SJSA1 (cell line): ENCODE data around the gene TRAPPC2. TPM values are rescaled to one million over a fixed set of nuclear protein-coding genes. Genes with fewer than 3 reads are reported as not detected.

Experiments
- DNase-seq, 2 experiments: peaks; one replicate each; pipeline ENCODE4 v3.0.0-alpha.2; 2015 to 2020; ENCODE audit warnings: low spot score in 2 of 2, low read depth in 1 of 2
- H3K27ac ChIP-seq: fragments of 250-450 bp; sonication (Bioruptor Pico); 2 replicates; pipeline ENCODE4 v1.5.1; 2020; ENCODE audit warnings: mild to moderate bottlenecking, moderate library complexity
- H3K27me3 ChIP-seq: fragments of 250-450 bp; sonication (Bioruptor Pico); replicated peaks from 2 replicates; pipeline ENCODE4 v1.5.1; 2020; ENCODE audit warnings: mild to moderate bottlenecking, moderate library complexity
- H3K36me3 ChIP-seq: fragments of 250-450 bp; sonication (Bioruptor Pico); 2 replicates; pipeline ENCODE4 v1.5.1; 2020; ENCODE audit warnings: mild to moderate bottlenecking
- H3K4me1 ChIP-seq: fragments of 250-450 bp; sonication (Bioruptor Pico); replicated peaks from 2 replicates; pipeline ENCODE4 v1.6.1; 2021; ENCODE audit warnings: mild to moderate bottlenecking
- H3K4me3 ChIP-seq: fragments of 250-450 bp; sonication (Bioruptor Pico); 2 replicates; pipeline ENCODE4 v1.5.1; 2020; ENCODE audit warnings: mild to moderate bottlenecking
- H3K9me3 ChIP-seq: fragments of 250-450 bp; sonication (Bioruptor Pico); replicated peaks from 2 replicates; pipeline ENCODE4 v1.5.1; 2020; ENCODE audit warnings: mild to moderate bottlenecking
- total RNA-seq: library from RNA; depleted of rRNA; stranded (reverse); fragments of >200 nt; shearing (Covaris generic); gene quantifications from 2 replicates; pipeline ENCODE4 v1.2.3, GENCODE V29; 2014; rRNA removed

Gene TRAPPC2
- total RNA-seq, 1 experiment from 2014 or later = 14.3 TPM

DNA sequence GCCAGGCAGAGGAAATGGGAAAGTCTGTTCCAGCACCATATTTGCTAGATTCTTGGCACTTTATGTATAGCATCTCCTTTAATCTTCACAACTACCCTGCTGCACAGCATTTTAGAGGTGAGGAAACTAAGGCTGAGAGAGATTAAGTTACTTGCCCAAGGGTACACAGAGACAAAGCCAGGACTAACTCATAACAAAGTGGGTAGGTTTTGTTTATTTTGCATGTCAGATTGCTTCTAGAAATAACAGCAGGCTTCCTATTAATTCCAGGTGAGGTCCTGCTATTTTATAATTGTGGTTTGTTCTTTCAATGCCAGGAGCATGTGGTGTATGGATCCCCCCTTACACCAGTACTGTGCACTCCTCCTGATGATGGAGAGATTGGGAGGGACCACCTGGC is 66.5 kb downstream of the TRAPPC2 start:
- Histone ChIP-seq H3K4me3 (no peak overlapping the region), H3K27me3 (no peaks in the 10 kb centered on the region), H3K4me1 (peaks cover 4% of the 10 kb centered on the region; the same call in 1 of the 2 replicates), H3K36me3 (no peaks in the 10 kb centered on the region), H3K9me3 (no peaks in the 10 kb centered on the region), H3K27ac (no peak overlapping the region)
- DNase-seq = no peak

DNA sequence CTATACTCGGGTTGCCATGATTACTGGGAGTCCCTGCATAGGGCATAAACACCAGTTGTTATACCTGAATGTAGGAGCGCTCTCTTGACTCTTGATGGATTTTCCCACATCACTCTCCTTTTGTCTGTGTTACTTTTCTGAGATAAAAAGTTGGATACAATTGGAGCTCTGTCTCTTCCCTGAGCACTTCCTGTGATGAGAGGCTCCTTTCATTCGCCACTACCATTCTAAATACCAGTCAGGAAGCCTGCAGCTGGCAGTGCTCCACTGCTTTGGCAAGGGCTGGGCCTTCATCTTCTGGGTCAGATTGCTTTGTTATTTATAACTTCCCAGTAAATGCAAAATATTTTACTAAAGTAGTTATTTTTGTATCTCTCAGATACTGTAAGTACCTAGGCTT is 67.6 kb downstream of the TRAPPC2 start:
- H3K9me3 ChIP-seq = no peaks in the 10 kb centered on the region
- no peaks in the 10 kb centered on the region for H3K36me3 ChIP-seq
- H3K4me1 ChIP-seq = peaks cover 4% of the 10 kb centered on the region; the same call in 1 of the 2 replicates
- no peaks in the 10 kb centered on the region for H3K27me3 ChIP-seq
- no peak overlapping the region for H3K4me3 ChIP-seq
- H3K27ac ChIP-seq = no peak overlapping the region
- DNase-seq = no peak

DNA sequence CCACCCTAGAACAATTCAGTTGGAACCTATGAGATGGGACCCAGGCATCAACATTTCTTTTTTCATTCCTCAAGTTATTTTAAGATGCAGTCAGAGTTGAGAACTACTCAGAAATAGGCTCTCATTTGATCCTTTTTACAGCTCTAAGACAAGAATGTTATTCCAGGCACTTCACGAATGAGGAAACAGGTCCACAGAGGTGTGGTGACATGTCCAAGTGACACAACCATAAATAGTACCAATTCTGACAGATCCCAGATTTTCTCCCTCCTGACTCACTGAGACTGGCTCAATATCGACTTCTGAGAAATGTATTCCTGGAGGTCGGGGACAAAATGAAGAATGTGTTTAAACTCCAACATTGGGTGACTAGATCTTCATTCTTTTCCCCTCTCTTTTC is 70.4 kb downstream of the TRAPPC2 start:
- no peaks in the 10 kb centered on the region for H3K27me3 ChIP-seq
- DNase-seq = no peak
- no peaks in the 10 kb centered on the region for H3K4me1 ChIP-seq
- H3K36me3 ChIP-seq = no peaks in the 10 kb centered on the region
- no peak overlapping the region for H3K27ac ChIP-seq
- H3K4me3 ChIP-seq = no peak overlapping the region
- no peaks in the 10 kb centered on the region for H3K9me3 ChIP-seq

DNA sequence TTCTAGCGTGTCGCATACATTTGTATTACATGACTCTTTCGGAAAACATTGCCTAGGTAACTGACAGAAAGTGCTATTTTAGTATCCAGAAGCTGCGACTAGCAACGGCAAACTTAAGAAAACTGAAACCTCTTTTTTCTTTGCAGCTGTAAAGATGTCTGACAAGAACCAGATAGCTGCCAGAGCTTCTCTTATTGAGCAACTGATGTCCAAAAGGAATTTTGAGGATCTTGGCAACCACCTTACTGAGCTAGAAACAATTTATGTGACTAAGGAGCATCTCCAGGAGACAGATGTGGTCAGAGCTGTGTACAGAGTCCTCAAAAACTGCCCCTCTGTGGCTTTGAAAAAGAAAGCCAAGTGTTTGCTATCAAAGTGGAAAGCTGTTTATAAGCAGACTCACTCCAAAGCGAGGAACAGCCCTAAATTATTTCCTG is 72.0 kb downstream of the TRAPPC2 start:
- no peak for DNase-seq
- Histone ChIP-seq H3K9me3 (no peaks in the 10 kb centered on the region), H3K27me3 (no peaks in the 10 kb centered on the region), H3K36me3 (no peaks in the 10 kb centered on the region), H3K4me3 (no peak overlapping the region), H3K4me1 (no peaks in the 10 kb centered on the region), H3K27ac (no peak overlapping the region)

Other genes with a start within 250 kb of the TRAPPC2 start
- gene EGFL6, start 165.0 kb downstream of the TRAPPC2 start, total RNA-seq = not detected in 2 replicates
- 2.6 and 2.7 TPM in 2 replicates for gene TCEANC, start 81.5 kb downstream of the TRAPPC2 start, total RNA-seq
- gene RAB9A, start 45.5 kb downstream of the TRAPPC2 start, total RNA-seq = 18.2 and 21.2 TPM in 2 replicates
- 6.6 and 12.9 TPM in 2 replicates for gene OFD1, start 128 bp upstream of the TRAPPC2 start, total RNA-seq
- not detected in 2 replicates for gene GPM6B, start 82.5 kb upstream of the TRAPPC2 start, total RNA-seq